Measurements from ENCODE around the gene DENND5B.
A peak's percentile ranks its signal among the peaks of the same experiment; 100 is the strongest.
"Not testable (repeated sequence)": the region's sequence is repeated elsewhere in the genome, so short reads cannot be mapped to it uniquely, and the experiment has no call there.

Gene DENND5B

DNA sequence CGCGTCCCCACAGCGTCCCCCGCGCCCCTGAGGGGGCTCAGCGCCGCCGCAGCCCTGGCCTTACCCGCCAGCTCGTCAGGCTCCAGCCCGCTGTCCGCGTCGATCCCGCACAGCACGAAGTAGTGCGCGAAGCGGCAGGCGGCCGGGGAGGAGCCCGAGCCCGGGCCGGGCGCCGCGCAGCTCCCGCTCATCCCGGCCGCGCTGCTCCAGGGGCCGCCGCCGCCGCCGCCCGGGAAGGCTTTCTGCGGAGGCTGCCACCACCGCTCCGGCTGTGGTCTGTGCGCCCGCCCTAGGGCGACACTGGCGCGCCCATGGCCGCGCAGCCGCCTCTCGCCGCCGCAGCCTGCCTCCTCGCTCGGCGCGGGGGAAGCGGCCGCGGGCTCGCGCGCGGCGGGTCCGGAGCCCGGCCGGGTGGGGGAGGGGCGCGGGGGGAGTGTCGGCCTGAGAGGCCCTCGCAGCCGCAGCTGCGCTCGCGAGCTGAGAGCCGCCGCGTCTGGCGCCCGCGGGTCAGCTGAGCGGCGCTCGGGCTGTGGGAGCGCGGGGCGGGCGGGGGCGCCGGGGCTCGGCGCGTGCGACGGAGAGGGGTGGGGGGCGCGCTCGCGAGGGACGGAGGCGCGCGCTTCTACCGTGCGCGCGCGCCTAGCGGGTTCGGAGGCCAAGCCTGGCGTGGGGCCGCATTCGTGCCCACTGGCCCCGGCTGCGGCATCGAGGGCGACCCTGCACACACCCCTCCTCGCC lies at the start of gene DENND5B:
Gene DENND5B (minus strand): TSS at position 495 of the 738 bp plus-strand sequence. CDS start 304 bp downstream, at position 191.
- peak; percentile 66 for DNase-seq (ENCODE audit: low spot score)

DNA sequence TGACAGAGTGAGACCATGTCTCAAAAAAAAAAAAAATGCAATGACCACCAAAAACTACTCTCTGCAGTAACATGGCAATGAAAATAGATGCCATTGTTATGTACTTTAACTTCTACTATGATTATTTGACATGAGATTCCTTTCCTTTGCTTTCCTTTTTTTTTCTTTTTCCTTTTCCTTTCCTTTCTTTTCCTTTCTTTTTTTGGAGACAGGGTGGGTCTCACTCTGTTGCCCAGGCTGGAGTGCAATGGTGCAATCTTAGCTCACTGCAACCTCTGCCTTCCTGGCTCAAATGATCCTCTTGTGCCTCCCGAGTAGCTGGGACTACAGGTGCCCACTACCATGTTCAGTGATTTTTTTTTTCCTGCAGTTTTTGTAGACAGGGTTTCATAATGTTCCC lies 43.7 kb upstream of the DENND5B start:
- no peak for DNase-seq (ENCODE audit: low spot score)

- DNase-seq (ENCODE audit: low spot score), result no peak
These were observed 42.5 kb upstream of the DENND5B start for GRCh38 chr12:31633464-31633863.

- no peak for DNase-seq (ENCODE audit: low spot score)
These were observed 40.9 kb upstream of the DENND5B start for GRCh38 chr12:31631809-31632208.

DNA sequence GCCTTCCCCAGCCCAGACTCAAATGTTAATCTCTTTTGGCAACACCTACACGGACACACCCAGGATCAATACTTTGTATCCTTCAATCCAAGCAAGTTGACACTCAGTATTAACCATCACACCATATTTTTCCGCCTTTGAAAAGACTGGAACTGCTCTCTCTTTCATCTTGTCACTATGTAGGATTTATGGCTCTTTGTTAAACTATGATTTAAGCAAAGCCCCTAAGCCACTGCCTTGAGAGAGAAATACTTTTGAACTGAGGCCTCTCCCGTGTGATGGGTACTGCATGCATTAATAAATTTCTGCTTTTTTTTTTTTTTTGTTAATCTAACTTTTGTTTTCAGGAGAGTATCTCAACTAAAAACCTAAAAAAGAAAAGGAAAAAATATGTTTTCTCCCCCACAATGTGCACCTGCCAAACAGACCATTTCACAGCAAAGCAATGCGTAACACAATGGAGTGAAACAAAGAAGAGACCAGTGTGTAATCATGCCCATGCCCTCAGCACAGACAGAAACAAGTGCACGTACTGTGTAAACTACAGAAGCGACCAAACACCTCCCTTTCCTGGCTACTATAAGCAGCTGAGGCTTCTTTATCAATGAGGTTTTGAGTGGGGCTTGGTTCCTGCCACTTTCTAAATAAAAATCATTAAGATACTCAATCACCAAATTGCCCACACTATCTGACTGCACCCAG lies 40.2 kb upstream of the DENND5B start:
- no peak for DNase-seq (ENCODE audit: low spot score)

- peak; percentile 69 for DNase-seq (ENCODE audit: low spot score)
These were observed 39.1 kb upstream of the DENND5B start for GRCh38 chr12:31629756-31630732.

DNA sequence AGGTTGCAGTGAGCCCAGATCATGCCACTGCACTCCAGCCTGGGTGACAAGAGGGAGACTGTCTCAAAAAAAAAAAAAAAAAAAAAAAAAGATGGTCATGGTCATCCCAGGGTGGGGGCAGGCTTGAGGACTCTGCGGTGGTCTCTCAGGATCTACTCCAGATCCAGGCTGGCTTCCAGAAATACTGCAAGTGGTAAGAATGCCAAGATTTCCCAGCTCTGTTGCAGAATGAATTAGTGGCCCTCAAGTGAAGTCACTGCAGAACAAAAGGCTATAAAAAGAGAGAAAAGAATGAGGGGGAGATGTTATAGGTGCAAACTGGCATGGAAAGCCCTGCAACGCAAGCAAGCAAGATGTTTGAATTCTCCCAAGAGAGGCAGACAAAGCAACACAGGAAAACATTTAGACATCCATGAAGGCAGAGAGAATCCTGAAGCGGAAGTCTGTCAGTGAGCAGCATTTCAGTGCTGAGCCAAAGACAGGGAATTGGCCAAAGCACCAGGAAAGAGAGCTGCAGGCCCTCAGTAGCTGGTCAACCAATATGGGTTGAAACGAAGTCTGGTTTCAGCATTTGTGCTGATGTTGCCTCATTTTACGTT lies 36.6 kb upstream of the DENND5B start:
- no peak for DNase-seq (ENCODE audit: low spot score)

- no peak for DNase-seq (ENCODE audit: low spot score)
These were observed 35.5 kb upstream of the DENND5B start for GRCh38 chr12:31626270-31626995.

- DNase-seq (ENCODE audit: low spot score), result no peak
These were observed 31.1 kb upstream of the DENND5B start for GRCh38 chr12:31622038-31622437.

GRCh38 chr12:31620311-31620710 lies 29.4 kb upstream of the DENND5B start:
- DNase-seq (ENCODE audit: low spot score), result no peak

DNA sequence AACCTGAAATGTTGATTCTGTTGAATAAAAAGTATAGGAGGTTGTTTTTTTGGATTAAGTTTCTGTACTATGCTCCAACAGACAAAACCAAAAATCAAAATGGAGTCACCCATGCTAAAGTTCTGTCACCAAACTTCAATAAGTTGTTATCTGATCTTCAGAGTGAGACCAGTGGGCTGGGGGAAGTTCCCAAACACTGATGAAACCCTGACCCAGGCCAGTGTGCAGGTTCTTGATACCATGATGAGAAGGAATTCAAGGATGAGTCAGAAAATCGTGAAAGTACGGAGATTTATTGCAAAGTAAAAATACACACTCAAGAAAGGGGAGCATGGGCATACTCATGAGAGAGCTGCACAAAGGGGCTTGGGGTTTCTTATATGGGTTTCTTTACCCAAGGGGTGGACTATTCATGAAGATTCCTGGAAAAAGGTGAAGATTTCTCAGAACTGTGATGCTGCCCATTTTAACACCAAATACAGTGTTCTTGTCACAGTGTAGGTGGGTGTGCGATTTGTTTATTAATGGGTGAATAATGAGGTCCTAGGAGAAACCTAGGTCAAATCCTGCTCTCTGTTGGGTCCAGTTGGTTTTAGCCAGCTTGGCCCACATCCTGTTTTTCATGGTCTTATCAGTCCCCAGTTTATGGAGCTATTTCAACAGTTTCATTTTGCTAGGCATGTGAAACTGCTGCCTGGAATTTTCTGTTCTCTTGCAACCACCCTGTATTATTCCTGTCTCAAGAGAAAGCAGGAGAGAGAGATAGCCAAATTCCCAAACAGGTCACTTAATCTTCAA lies 27.5 kb upstream of the DENND5B start:
- DNase-seq (ENCODE audit: low spot score), result no peak

DNA sequence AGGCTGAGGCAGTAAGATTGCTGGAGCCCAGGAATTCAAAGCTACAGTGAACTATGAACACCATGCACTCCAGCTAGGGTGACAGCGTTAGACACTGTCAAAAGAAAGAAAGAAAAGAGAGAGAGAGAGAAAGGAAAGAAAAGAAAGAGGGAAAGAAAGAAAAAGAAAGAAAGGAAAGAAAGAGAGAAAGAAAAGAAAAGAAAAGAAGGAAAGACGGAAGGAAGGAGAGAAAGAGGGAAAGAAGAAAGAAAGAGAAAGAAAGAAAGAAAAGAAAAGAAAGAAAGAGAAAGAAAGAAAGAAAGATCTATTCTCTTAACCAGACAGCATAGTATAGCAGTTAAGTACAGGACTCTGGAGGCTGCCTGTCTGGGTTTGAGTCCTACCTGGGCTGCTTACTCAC lies 21.9 kb upstream of the DENND5B start:
- DNase-seq (ENCODE audit: low spot score), result no peak

GRCh38 chr12:31608299-31608698 lies 17.4 kb upstream of the DENND5B start:
- not testable (repeated sequence) for DNase-seq (ENCODE audit: low spot score)

DNA sequence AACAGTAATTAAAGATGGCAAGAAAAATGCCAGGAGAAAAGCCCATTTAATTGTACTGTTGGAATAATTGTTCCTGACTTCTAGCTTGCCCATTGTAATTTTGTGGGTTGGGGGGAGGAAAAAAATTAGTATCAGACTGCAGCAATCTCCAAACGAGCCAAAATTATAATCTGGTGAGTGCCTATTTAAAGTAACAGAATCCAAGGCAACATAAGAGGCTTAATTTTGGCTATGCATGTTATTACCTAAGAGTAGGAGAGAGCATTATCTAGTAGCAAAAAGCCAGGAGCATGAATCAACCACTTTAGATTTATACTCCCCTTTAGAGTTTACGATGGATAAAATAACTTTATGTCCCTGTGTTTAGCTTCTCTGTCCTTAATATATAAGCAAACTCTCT lies 14.6 kb upstream of the DENND5B start:
- no peak for DNase-seq (ENCODE audit: low spot score)

DNA sequence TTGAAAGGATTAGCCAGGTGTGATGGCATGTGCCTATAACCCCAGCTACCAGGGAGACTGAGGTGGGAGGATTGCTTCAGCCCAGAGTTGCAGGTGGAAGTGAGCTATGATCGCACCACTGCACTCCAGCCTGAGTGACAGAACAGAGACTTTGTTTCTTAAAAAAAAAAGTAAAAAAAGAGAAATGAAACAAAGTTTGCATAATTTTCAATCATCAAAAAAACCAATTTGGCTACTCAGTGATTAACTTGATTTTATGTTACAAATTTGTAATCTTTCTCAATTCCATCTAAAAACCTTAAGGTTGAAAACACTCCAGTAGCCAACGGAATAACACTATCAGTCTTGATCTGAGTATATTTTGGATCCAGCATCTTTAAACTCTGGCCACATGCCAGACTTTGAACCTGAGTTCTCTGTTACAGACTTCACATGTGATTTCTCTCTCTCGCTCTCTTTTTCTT lies 12.6 kb upstream of the DENND5B start:
- DNase-seq (ENCODE audit: low spot score), result no peak

DNA sequence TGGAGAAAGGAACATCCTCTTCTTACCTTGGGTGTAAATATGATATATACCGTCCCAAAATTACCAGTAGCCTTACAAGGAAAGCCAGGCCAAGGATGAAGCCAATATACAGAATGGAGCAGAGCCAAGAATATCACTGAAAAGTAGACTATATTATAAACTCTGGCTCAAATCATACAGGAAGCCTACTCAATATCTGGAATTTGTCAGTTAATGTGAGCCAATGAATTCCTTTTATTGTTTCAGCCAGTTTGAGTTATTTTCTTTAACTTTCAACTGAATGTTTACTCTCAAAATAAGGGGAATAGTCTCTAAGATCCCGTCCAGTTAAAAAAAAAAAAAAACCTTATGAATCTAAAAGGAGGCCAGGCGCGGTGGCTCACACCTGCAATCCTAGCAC lies 9.8 kb upstream of the DENND5B start:
- DNase-seq (ENCODE audit: low spot score), result no peak

DNA sequence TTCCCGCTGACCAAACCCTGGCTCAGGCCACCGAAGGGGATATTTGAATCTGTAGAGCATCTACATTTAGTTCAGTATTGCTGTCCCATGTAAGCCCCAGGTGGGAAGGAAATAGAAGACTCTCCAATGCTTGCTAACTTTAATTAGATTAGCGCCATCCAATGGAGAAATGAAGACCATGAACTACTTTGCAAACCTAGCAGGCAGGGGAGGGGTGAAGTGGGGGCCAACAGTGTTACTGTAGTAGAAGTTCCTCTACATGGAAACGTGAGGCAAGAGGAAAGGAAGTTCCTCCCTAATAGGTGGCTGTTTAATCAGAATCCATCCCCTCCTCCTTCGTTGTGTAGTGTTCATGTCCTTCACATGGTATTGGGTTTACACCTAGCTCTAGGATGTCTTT lies 9.3 kb upstream of the DENND5B start:
- DNase-seq (ENCODE audit: low spot score), result no peak

- DNase-seq (ENCODE audit: low spot score), result no peak
These were observed 8.1 kb upstream of the DENND5B start for GRCh38 chr12:31599053-31599452.

- DNase-seq (ENCODE audit: low spot score), result no peak
These were observed 6.1 kb upstream of the DENND5B start for GRCh38 chr12:31597066-31597465.

GRCh38 chr12:31594681-31595080 lies 3.7 kb upstream of the DENND5B start:
- no peak for DNase-seq (ENCODE audit: low spot score)
